ENCODE results near the gene TGFBR3.

- TF ChIP-seq CTCF (IDR thresholded peaks at IDR 0.05; ENCODE audit: poor library complexity) = no peak
- TF ChIP-seq EZH2 (IDR thresholded peaks at IDR 0.05; ENCODE audit: borderline replicate concordance) = no peak
Measured at GRCh38 chr1:91718368-91718767, 167.6 kb downstream of the TGFBR3 start.
